Breast epithelium (tissue), 3 donors: ENCODE results near the gene PRKCG.

Experiments used
- POLR2A ChIP-seq: fragments of 450-650 bp; IDR thresholded peaks from one replicate; pipeline ENCODE4 v1.6.1; 2016; ENCODE audit warnings: antibody characterized with exemption, mild to moderate bottlenecking, moderate library complexity
- TF ChIP-seq, protein P1 (sequence below), 3 donors: fragments of 450-650 bp; IDR thresholded peaks; one replicate each; pipeline ENCODE4 v1.5.1; 2016 to 2017; ENCODE audit warnings: antibody characterized with exemption in 3 of 3, mild to moderate bottlenecking in 3 of 3, moderate library complexity in 3 of 3

DNA sequence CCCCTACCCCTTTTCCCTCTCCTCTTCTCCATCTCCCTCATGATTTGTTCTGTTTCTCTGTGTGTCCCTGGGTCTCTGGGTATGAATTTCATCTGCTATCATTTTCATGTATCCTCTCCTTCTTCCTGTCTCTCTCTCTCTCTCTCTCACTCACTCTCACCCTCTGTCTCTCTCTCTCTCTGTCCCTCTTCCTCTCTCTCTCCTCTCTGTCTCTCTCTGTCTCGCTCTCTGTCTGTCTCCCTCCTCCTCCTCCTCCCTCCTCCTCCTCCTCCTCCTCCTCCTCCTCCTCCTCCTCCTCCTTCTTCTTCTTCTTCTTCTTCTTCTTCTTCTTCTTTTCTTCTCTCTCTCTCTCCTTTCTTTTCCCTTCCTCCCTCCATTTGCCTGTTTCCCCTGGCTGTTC is 23.8 kb downstream of the PRKCG start:
- TF ChIP-seq POLR2A, result no peak
- TF ChIP-seq, protein P1, sequence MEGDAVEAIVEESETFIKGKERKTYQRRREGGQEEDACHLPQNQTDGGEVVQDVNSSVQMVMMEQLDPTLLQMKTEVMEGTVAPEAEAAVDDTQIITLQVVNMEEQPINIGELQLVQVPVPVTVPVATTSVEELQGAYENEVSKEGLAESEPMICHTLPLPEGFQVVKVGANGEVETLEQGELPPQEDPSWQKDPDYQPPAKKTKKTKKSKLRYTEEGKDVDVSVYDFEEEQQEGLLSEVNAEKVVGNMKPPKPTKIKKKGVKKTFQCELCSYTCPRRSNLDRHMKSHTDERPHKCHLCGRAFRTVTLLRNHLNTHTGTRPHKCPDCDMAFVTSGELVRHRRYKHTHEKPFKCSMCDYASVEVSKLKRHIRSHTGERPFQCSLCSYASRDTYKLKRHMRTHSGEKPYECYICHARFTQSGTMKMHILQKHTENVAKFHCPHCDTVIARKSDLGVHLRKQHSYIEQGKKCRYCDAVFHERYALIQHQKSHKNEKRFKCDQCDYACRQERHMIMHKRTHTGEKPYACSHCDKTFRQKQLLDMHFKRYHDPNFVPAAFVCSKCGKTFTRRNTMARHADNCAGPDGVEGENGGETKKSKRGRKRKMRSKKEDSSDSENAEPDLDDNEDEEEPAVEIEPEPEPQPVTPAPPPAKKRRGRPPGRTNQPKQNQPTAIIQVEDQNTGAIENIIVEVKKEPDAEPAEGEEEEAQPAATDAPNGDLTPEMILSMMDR (IDR thresholded peaks at IDR 0.05), result no peak
